Activated naive CD8-positive, alpha-beta T cell (primary cell): ENCODE data around the gene LMNTD1.
A peak's percentile ranks its signal among the peaks of the same experiment; 100 is the strongest.
"Not testable (repeated sequence)": the region's sequence is repeated elsewhere in the genome, so short reads cannot be mapped to it uniquely, and the experiment has no call there.

Experiments used
- H3K27ac Mint-ChIP-seq: one replicate; pipeline ENCODE4 v1.8.0; 2021; ENCODE audit warnings: mixed read lengths
- H3K27me3 Mint-ChIP-seq: one replicate; pipeline ENCODE4 v1.8.0; 2021; ENCODE audit warnings: mixed read lengths
- H3K36me3 Mint-ChIP-seq: one replicate; pipeline ENCODE4 v1.8.0; 2021; ENCODE audit warnings: mixed read lengths
- H3K4me1 Mint-ChIP-seq: one replicate; pipeline ENCODE4 v1.8.0; 2021; ENCODE audit warnings: low read depth, mixed read lengths
- H3K4me3 Mint-ChIP-seq: one replicate; pipeline ENCODE4 v1.8.0; 2021; ENCODE audit warnings: mild to moderate bottlenecking, mixed read lengths
- H3K9me3 Mint-ChIP-seq: one replicate; pipeline ENCODE4 v1.8.0; 2021; ENCODE audit warnings: low read depth, mixed read lengths

LMNTD1 gene

DNA sequence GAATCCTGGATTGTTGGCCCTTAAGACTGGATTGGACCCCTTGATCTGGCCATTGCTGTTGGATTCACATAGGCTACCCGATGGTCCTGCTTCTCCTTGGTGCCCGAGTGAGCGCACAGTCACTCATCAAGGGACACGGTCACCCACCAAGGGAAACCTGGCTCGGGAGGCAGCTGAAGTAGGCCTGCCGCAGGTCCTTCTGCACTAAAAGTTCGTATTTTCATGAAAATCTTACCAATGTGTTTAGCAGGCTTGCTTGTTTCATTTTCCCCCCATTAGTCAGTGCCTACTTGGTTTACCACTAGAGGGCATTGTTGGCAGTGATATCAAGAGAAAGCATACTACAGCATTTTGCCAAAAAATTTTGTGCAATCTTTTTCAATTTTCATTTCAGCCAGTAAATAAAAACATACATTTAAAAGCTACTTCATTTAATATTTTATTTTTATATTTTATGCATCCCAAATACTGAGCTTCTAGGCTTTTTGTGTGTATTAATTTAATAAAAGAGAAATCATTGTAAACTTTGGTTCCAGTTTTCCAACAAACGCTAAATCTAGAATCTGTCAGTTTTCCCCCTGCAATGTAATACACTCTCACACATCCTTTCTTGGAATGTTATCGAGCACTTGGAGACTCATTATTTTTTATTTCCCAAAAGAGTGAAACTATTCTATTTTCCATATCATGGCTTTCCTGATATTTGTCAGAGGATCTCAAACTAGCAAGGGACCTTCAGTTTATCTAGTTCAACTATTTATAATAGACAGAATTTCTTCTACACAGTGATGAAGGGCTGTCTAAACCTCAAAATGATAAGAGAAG lies 116.7 kb downstream of the LMNTD1 start:
- H3K27ac Mint-ChIP-seq = no peak overlapping the region
- H3K4me3 Mint-ChIP-seq = peak overlapping the region; percentile 40
- no peaks in the 10 kb centered on the region for H3K9me3 Mint-ChIP-seq
- peaks cover 2% of the 10 kb centered on the region for H3K27me3 Mint-ChIP-seq
- no peaks in the 10 kb centered on the region for H3K36me3 Mint-ChIP-seq
- H3K4me1 Mint-ChIP-seq = peaks cover 6% of the 10 kb centered on the region

DNA sequence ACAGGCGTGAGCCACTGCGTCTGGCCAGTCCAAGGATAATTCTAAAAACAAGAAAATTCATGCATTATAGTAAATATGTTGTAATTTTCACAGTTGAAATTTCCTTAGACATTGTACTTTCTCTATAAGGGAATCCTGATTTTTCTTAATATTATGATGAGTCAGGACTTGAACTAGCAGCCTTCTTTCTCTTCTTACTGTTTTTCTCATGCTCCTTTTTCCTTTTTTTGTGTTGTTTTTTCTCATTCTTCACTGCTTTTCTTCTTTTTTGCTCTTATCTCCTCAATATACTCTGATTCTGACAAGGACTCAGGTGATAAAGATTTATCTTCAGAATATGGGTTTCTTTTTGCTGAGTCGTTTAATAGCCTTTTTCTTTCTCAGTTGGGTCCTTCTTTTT lies 117.7 kb downstream of the LMNTD1 start:
- no peak overlapping the region for H3K4me3 Mint-ChIP-seq
- peaks cover 2% of the 10 kb centered on the region for H3K27me3 Mint-ChIP-seq
- H3K4me1 Mint-ChIP-seq = peaks cover 6% of the 10 kb centered on the region
- no peaks in the 10 kb centered on the region for H3K9me3 Mint-ChIP-seq
- H3K36me3 Mint-ChIP-seq = no peaks in the 10 kb centered on the region
- H3K27ac Mint-ChIP-seq = no peak overlapping the region

DNA sequence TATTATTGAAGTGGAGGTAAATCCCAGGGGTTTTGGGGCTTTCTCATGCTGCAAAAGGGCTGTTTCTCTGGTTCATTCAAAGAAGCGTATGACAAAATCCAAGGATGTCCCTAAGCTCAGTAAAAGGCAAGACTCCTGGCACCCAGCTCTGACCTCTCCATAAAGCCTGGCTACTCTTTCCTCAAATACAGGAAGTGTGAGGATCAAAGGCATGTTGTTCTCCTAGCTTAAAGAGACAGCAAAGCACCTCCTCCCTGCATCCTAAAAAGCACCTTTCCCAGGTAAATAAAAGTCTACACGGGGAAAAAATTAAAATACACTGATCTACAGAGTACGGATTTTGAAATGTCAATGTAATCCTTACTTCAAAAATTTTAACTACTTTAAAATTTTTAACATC lies 118.6 kb downstream of the LMNTD1 start:
- no peaks in the 10 kb centered on the region for H3K36me3 Mint-ChIP-seq
- peaks cover 2% of the 10 kb centered on the region for H3K27me3 Mint-ChIP-seq
- H3K27ac Mint-ChIP-seq = no peak overlapping the region
- no peak overlapping the region for H3K4me3 Mint-ChIP-seq
- no peaks in the 10 kb centered on the region for H3K9me3 Mint-ChIP-seq
- peaks cover 6% of the 10 kb centered on the region for H3K4me1 Mint-ChIP-seq

DNA sequence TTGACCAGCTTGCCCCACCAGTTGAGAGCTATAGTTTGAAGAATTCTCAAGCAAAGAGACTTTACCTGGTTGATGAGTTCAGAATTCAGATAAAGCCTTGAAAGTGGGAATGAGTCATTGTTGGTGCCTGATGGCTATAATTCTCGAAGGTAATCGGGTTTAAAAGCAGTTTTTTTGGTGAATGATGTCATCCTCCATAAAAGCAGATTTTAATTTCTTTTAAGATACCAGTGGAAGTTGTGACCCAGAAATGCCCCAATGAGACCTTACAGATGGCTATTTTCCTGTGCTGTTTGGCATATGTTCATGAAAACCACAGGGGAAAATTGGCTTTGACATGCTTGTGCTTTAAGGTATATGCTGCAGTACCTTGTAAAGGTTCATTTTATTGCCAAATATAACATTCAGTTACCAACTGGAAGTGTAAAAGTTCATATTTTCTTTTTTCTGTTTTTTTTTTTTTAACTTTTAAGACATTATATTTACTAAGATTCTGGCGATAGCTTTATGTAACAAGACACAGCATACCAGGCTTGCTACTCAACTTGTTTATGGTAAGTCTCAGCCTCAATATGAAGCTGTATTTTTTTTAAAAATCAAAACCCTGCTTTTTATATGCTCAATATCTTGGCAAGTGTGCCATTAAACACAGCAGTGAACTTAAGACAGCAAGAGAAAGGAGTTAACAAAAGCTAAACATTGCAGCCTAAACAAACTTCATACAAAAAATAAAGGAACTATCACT lies 119.3 kb downstream of the LMNTD1 start:
- Mint-ChIP-seq H3K27me3 (peaks cover 2% of the 10 kb centered on the region), H3K9me3 (no peaks in the 10 kb centered on the region), H3K4me3 (no peak overlapping the region), H3K36me3 (no peaks in the 10 kb centered on the region), H3K27ac (no peak overlapping the region), H3K4me1 (peaks cover 6% of the 10 kb centered on the region)

DNA sequence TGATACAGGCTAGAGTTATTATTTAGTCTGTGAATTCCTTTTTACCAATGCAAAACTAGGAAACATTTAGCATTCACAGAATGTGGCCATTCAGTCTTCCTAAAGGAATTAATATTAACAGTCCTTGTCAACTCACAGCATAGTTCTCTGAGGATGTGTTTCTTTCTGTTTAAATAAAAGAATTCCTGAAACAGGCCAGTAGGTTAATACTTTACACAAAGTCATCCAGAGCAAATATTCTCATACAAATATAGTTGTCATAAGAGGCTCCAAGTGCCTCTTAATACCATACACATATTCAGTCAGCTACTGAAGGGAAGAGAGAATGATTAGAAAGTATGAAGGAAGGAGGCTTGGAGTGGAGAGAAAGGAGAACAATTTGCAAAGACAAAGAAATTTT lies 120.1 kb downstream of the LMNTD1 start:
- H3K4me3 Mint-ChIP-seq = no peak overlapping the region
- H3K4me1 Mint-ChIP-seq = peaks cover 6% of the 10 kb centered on the region
- no peaks in the 10 kb centered on the region for H3K36me3 Mint-ChIP-seq
- peaks cover 2% of the 10 kb centered on the region for H3K27me3 Mint-ChIP-seq
- no peak overlapping the region for H3K27ac Mint-ChIP-seq
- H3K9me3 Mint-ChIP-seq = no peaks in the 10 kb centered on the region

DNA sequence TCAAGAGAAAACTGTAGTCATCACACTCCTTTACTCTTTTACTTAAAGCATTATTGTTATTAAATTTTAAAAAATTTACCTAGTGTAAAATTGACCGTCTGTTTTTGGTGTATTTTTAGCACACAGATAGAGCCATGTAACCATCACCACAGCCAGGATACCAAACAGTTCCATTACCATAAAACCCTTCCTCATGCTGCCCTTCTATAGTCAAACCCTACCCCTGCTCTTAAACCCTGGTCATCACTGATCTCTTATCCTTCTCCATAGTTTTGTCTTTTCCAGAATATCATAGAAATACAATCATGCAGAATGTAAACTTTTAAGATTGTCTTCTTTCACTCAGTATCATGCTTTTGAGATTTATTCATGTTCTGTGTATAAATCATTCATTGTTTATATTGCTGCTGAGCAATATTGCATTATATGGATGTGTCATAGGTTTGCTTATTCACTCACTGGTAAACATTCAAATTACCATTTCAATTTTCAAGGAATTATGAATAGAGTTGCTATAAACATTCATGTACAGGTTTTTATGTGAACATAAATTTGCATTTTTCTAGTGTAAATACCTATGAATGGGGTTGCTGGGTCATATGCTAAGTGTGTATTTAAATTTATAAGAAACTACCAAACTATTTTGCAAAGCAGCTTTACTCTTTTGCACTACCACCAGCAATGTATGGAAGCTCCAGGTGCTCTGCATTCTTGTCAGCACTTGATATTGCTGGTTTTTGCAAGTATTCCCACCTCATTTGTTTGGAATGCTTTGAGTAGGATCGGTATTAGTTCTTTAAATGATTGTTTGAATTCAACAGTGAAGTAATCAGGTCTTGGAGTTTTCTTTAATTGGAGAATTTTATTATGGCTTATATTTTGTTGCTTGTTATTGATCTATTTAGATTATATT lies 125.5 kb downstream of the LMNTD1 start:
- peaks cover 4% of the 10 kb centered on the region for H3K27me3 Mint-ChIP-seq
- H3K36me3 Mint-ChIP-seq = peaks cover 2% of the 10 kb centered on the region
- no peak overlapping the region for H3K4me3 Mint-ChIP-seq
- H3K9me3 Mint-ChIP-seq = no peaks in the 10 kb centered on the region
- no peak overlapping the region for H3K27ac Mint-ChIP-seq
- no peaks in the 10 kb centered on the region for H3K4me1 Mint-ChIP-seq

DNA sequence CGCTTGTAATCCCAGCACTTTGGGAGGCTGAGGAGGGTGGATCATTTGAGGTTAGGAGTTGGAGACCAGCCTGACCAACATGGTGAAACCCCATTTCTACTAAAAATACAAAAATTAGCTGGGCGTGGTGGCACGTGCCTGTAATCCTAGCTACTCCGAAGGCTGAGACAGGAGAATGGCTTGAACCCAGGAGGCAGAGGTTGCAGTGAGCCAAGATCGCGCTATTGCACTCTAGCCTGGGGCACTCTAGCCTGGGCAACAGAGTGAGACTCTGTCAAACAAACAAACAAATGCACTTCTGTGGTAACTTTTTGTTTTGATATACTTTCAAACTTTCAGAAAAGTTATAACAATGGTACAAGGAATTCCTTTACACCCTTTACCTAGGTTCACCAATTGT lies 126.3 kb downstream of the LMNTD1 start:
- not testable (repeated sequence) for H3K27me3 Mint-ChIP-seq, H3K4me1 Mint-ChIP-seq, H3K9me3 Mint-ChIP-seq, H3K27ac Mint-ChIP-seq, H3K4me3 Mint-ChIP-seq, H3K36me3 Mint-ChIP-seq
